Body of pancreas (tissue), 4 donors: ENCODE measurements around the gene JSRP1. TPM values are rescaled to one million over a fixed set of nuclear protein-coding genes. Genes with fewer than 3 reads are reported as not detected.

ENCODE experiments used
- ATAC-seq: fragments of 150-250 bp; one replicate; pipeline ENCODE4 v1.9.1; 2016
- DNase-seq, 4 donors: peaks; one replicate each; pipeline ENCODE4 v3.0.0-alpha.2; 2019
- H3K27ac ChIP-seq, 4 donors: fragments of 200-600 bp; sonication (generic); 1 replicate in 3 of 4; 2 replicates in 1 of 4; pipeline versions ENCODE4 v1.5.1 to v1.6.1; 2016 to 2019; ENCODE audit warnings: mild to moderate bottlenecking in 1 of 4, mixed read lengths in 1 of 4, moderate library complexity in 1 of 4
- H3K27me3 ChIP-seq, 2 donors: fragments of 200-600 bp; sonication (generic); one replicate each; pipeline ENCODE4 v1.6.0; 2016; ENCODE audit warnings: mild to moderate bottlenecking in 1 of 2
- H3K36me3 ChIP-seq, 2 donors: fragments of 200-600 bp; sonication (generic); replicated peaks in 1 of 2; 2 replicates each; pipeline ENCODE4 v1.5.1; 2016; ENCODE audit warnings: low read depth in 2 of 2; ENCODE audit not compliant: insufficient read depth in 1 of 2
- H3K4me1 ChIP-seq: fragments of 200-600 bp; sonication (generic); one replicate; pipeline ENCODE4 v1.6.0; 2016
- H3K4me3 ChIP-seq, 2 donors: fragments of 200-600 bp; sonication (generic); 1 replicate in 1 of 2; 2 replicates in 1 of 2; pipeline ENCODE4 v1.5.1; 2016 to 2019
- H3K9me3 ChIP-seq, 3 donors: fragments of 200-600 bp; sonication (generic); 1 replicate in 2 of 3; 2 replicates in 1 of 3; pipeline ENCODE4 v1.5.1; 2016
- CTCF ChIP-seq, 7 experiments: fragments of 450-650 bp in 4 of 7; fragments of 200-600 bp in 3 of 7; sonication (generic) in 3 of 7; IDR thresholded peaks; one replicate each; pipeline ENCODE4 v1.5.1; 2016 to 2019; ENCODE audit warnings: antibody characterized with exemption in 7 of 7
- POLR2A ChIP-seq, 3 donors: fragments of 450-650 bp; IDR thresholded peaks; one replicate each; pipeline ENCODE4 v1.6.1; 2016; ENCODE audit warnings: antibody characterized with exemption in 3 of 3, mild to moderate bottlenecking in 2 of 3
- WGBS, 2 donors: methylation state at CpG; one replicate each; pipeline ENCODE4 v1.1.5; 2017; 5-methylcytosine and 5-hydroxymethylcytosine counted together
- intact Hi-C: fragments of 100-400 bp; cut with DNase I; formaldehyde crosslinking; loops from one replicate; pipeline ENCODE4 v1.15.1; 2023
- total RNA-seq, 2 donors: library from RNA; depleted of rRNA; stranded (reverse); fragments of >200 nt; gene quantifications; one replicate each; pipeline ENCODE4 v1.1.0, GENCODE V29; 2016

The JSRP1 gene
- total RNA-seq, 2 donors from 2014 or later = not detected

- H3K9me3 ChIP-seq = no peaks in the 10 kb centered on the region
- peaks cover 50% of the 10 kb centered on the region for H3K4me1 ChIP-seq
- ATAC-seq (peak; percentile 10), DNase-seq (peak; percentile 53 to 69 (median 60))
- 0% methylated on average over 5 to 28 of the region's 30 CpGs for WGBS, 2 donors
- no peaks in the 10 kb centered on the region for H3K27me3 ChIP-seq
- TF ChIP-seq POLR2A (IDR thresholded peaks at IDR 0.05) (no peak), CTCF (IDR thresholded peaks at IDR 0.05) (no peak)
- intact Hi-C loops = loop anchor here (5.0 kb wide), 1 partner anchor 113 kb away; no protein-coding TSS in a partner anchor
- peaks cover 0 to 2% of the 10 kb centered on the region in 2 donors for H3K36me3 ChIP-seq
- H3K27ac ChIP-seq = peak overlapping the region; percentile 95 to 100 (median 98)
- peak overlapping the region; percentile 99 to 100 for H3K4me3 ChIP-seq
These were observed 13.9 kb upstream of the JSRP1 start for GRCh38 chr19:2270157-2270422.

- peak overlapping the region; percentile 95 to 100 (median 98) for H3K27ac ChIP-seq
- no peaks in the 10 kb centered on the region for H3K27me3 ChIP-seq
- peaks cover 0 to 2% of the 10 kb centered on the region in 2 donors for H3K36me3 ChIP-seq
- ATAC-seq = peak; percentile 91
- TF ChIP-seq CTCF (IDR thresholded peaks at IDR 0.05) (peak in 4 of 7 experiments; percentile 30 to 50 (median 40)), POLR2A (IDR thresholded peaks at IDR 0.05) (peak; percentile 100)
- WGBS, 2 donors = 0 to 1% methylated on average over 10 to 98 of the region's 103 CpGs
- peak; percentile 98 to 99 (median 98) for DNase-seq
- H3K4me3 ChIP-seq = peak overlapping the region; percentile 99 to 100
- intact Hi-C loops = loop anchor here (5.0 kb wide), 1 partner anchor 112 kb away; no protein-coding TSS in a partner anchor
- no peaks in the 10 kb centered on the region for H3K9me3 ChIP-seq
- H3K4me1 ChIP-seq = peaks cover 46% of the 10 kb centered on the region
These were observed 13.3 kb upstream of the JSRP1 start for GRCh38 chr19:2269244-2270156.

- peak overlapping the region; percentile 99 to 100 for H3K4me3 ChIP-seq
- peak overlapping the region in 3 of 4 donors; percentile 95 to 100 (median 99) for H3K27ac ChIP-seq
- intact Hi-C loops = no loop called here
- DNase-seq (no peak), ATAC-seq (no peak)
- 1 to 6% methylated on average over 14 to 19 of the region's 19 CpGs for WGBS, 2 donors
- no peak for TF ChIP-seq POLR2A (IDR thresholded peaks at IDR 0.05)
- no peak for TF ChIP-seq CTCF (IDR thresholded peaks at IDR 0.05)
- H3K9me3 ChIP-seq = no peaks in the 10 kb centered on the region
- H3K27me3 ChIP-seq = no peaks in the 10 kb centered on the region
- peaks cover 0 to 2% of the 10 kb centered on the region in 2 donors for H3K36me3 ChIP-seq
- H3K4me1 ChIP-seq = peaks cover 40% of the 10 kb centered on the region
These were observed 12.6 kb upstream of the JSRP1 start for GRCh38 chr19:2268861-2269243.

GRCh38 chr19:2268480-2268830 lies 12.2 kb upstream of the JSRP1 start:
- intact Hi-C loops = no loop called here
- DNase-seq (no peak), ATAC-seq (no peak)
- 78 to 83% methylated on average over 4 of the region's 4 CpGs for WGBS, 2 donors
- H3K36me3 ChIP-seq = peaks cover 0 to 2% of the 10 kb centered on the region in 2 donors
- no peaks in the 10 kb centered on the region for H3K9me3 ChIP-seq
- peak overlapping the region in 1 of 4 donors; percentile 100 for H3K27ac ChIP-seq
- peaks cover 36% of the 10 kb centered on the region for H3K4me1 ChIP-seq
- H3K4me3 ChIP-seq = no peak overlapping the region
- TF ChIP-seq CTCF (IDR thresholded peaks at IDR 0.05) (no peak), POLR2A (IDR thresholded peaks at IDR 0.05) (no peak)
- H3K27me3 ChIP-seq = no peaks in the 10 kb centered on the region
